ENCODE data around the gene TMEM134.
A peak's percentile ranks its signal among the peaks of the same experiment; 100 is the strongest.

Gene TMEM134

GRCh38 chr11:67496113-67496512 is 27.1 kb upstream of the TMEM134 start:
- POLR2A ChIA-PET (ENCODE audit: low non-redundant PET) = no interaction called here
- DNase-seq (ENCODE audit: low spot score) = no peak
- peak overlapping the region; percentile 28; the same call in 1 of the 2 replicates for H3K27ac ChIP-seq
- CTCF ChIA-PET = no interaction called here
- TF ChIP-seq, protein P1, sequence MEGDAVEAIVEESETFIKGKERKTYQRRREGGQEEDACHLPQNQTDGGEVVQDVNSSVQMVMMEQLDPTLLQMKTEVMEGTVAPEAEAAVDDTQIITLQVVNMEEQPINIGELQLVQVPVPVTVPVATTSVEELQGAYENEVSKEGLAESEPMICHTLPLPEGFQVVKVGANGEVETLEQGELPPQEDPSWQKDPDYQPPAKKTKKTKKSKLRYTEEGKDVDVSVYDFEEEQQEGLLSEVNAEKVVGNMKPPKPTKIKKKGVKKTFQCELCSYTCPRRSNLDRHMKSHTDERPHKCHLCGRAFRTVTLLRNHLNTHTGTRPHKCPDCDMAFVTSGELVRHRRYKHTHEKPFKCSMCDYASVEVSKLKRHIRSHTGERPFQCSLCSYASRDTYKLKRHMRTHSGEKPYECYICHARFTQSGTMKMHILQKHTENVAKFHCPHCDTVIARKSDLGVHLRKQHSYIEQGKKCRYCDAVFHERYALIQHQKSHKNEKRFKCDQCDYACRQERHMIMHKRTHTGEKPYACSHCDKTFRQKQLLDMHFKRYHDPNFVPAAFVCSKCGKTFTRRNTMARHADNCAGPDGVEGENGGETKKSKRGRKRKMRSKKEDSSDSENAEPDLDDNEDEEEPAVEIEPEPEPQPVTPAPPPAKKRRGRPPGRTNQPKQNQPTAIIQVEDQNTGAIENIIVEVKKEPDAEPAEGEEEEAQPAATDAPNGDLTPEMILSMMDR (conservative IDR thresholded peaks at IDR 0.05; ENCODE audit: low read depth) = no peak

GRCh38 chr11:67495234-67496005 is 26.4 kb upstream of the TMEM134 start:
- CTCF ChIA-PET = no interaction called here
- DNase-seq (ENCODE audit: low spot score) = no peak
- TF ChIP-seq, protein P1 (conservative IDR thresholded peaks at IDR 0.05; ENCODE audit: low read depth) = no peak
- peak overlapping the region; percentile 28; the same call in 1 of the 2 replicates for H3K27ac ChIP-seq
- POLR2A ChIA-PET (ENCODE audit: low non-redundant PET) = interaction anchor here (0.7 kb wide), 1 partner anchor 39 kb away, joined by 7 read pairs; no protein-coding TSS in a partner anchor

- DNase-seq (ENCODE audit: low spot score) = no peak
- POLR2A ChIA-PET (ENCODE audit: low non-redundant PET) = interaction anchor here (0.7 kb wide), 1 partner anchor 39 kb away, joined by 7 read pairs; no protein-coding TSS in a partner anchor
- TF ChIP-seq, protein P1 (conservative IDR thresholded peaks at IDR 0.05; ENCODE audit: low read depth) = no peak
- no peak overlapping the region for H3K27ac ChIP-seq
- CTCF ChIA-PET = no interaction called here
These were observed 25.6 kb upstream of the TMEM134 start for GRCh38 chr11:67494371-67495233.

- ChIA-PET CTCF (no interaction called here), POLR2A (ENCODE audit: low non-redundant PET) (no interaction called here)
- TF ChIP-seq, protein P1 (conservative IDR thresholded peaks at IDR 0.05; ENCODE audit: low read depth) = no peak
These were observed 24.7 kb upstream of the TMEM134 start for GRCh38 chr11:67493548-67494370.

GRCh38 chr11:67492801-67493547 is 23.9 kb upstream of the TMEM134 start:
- DNase-seq (ENCODE audit: low spot score) = no peak
- ChIA-PET CTCF (no interaction called here), POLR2A (ENCODE audit: low non-redundant PET) (interaction anchor here (0.7 kb wide), 1 partner anchor 138 kb away, joined by 3 read pairs; no protein-coding TSS in a partner anchor)
- peak overlapping the region; percentile 3; the same call in 1 of the 2 replicates for H3K27ac ChIP-seq
- TF ChIP-seq, protein P1 (conservative IDR thresholded peaks at IDR 0.05; ENCODE audit: low read depth) = no peak

More at GRCh38 chr11:67493548-67494370, 24.7 kb upstream of the TMEM134 start:
- no peak for DNase-seq (ENCODE audit: low spot score)
- no peak overlapping the region for H3K27ac ChIP-seq

All from RWPE1 (cell line).